Pancreas (tissue), 10 donors: Measurements from ENCODE around the gene ARHGAP28. TPM values are rescaled to one million over a fixed set of nuclear protein-coding genes. Genes with fewer than 3 reads are reported as not detected.
A peak's percentile ranks its signal among the peaks of the same experiment; 100 is the strongest.
"Not testable (repeated sequence)": the region's sequence is repeated elsewhere in the genome, so short reads cannot be mapped to it uniquely, and the experiment has no call there.

Experiments used
- ATAC-seq, 4 donors: fragments of 200-7000 bp; cut with Tn5 transposase; one replicate each; pipeline versions ENCODE4 v1.8.0 to v1.9.1; 2020; ENCODE audit warnings: mild to moderate bottlenecking in 4 of 4, moderate library complexity in 4 of 4
- DNase-seq, 6 donors: peaks; one replicate each; pipeline ENCODE4 v3.0.0-alpha.2; 2020
- FAIRE-seq: peaks from 2 replicates; lab custom pipeline; 2012; peaks lifted over from hg19 to GRCh38; lab: Jason Lieb, UNC
- H3K27ac ChIP-seq, 4 donors: fragments of 200-600 bp; sonication (generic); 1 replicate in 3 of 4; 2 replicates in 1 of 4; pipeline versions ENCODE4 v1.5.0 to v1.8.0; 2020
- H3K27me3 ChIP-seq, 4 donors: fragments of 200-600 bp; one replicate each; pipeline ENCODE4 v1.8.0; 2021
- H3K36me3 ChIP-seq, 3 donors: fragments of 200-600 bp; sonication (generic) in 1 of 3; one replicate each; pipeline versions ENCODE4 v1.5.0 to v1.8.0; 2020 to 2021
- H3K4me1 ChIP-seq, 3 donors: fragments of 200-600 bp; one replicate each; pipeline ENCODE4 v1.8.0; 2021
- H3K4me3 ChIP-seq, 4 donors: fragments of 200-600 bp; sonication (generic) in 2 of 4; one replicate each; pipeline versions ENCODE4 v1.5.0 to v1.8.0; 2020 to 2021
- H3K9me3 ChIP-seq, 4 donors: fragments of 200-600 bp; one replicate each; pipeline ENCODE4 v1.8.0; 2021
- CTCF ChIP-seq, 4 donors: fragments of 200-600 bp; sonication (generic) in 3 of 4; IDR thresholded peaks; one replicate each; pipeline versions ENCODE4 v1.5.0 to v1.8.0; 2021; ENCODE audit warnings: antibody characterized with exemption in 4 of 4
- WGBS, 2 donors: extraction: QIAGEN DNeasy Blood & Tissue Kit; methylation state at CpG; one replicate each; pipeline ENCODE4 v1.1.7; 2013; 5-methylcytosine and 5-hydroxymethylcytosine counted together
- intact Hi-C, 3 donors: fragments of 100-400 bp; cut with DNase I; formaldehyde crosslinking; loops; one replicate each; pipeline versions ENCODE4 v1.11.1 to v1.14.2; 2022
- polyA plus RNA-seq, 2 donors: library from polyadenylated mRNA; stranded (reverse); fragments of 200-250 nt; gene quantifications; one replicate each; pipeline ENCODE4 v1.2.3, GENCODE V29; 2013
- total RNA-seq, 6 donors: library from RNA; stranded (reverse); fragmentation: NEBNext Ultra II Directional in 4 of 6; extraction: Animal tissue kit (Norgen Biotek cat#: 25700) in 4 of 6; gene quantifications; one replicate each; pipeline versions ENCODE4 v1.2.1 to v1.2.4, GENCODE V29; 2021 to 2023
- donor health status: healthy with polysubstance abuse.
- donor health status: DM: no; HTN: no; CAD: no; lungs with moderate emphysema.
- donor health status: DM: no; HTN: no; CAD: no.
- donor health status: control.
- donor health status: control.
- donor health status: Bipolar disorder and iron deficiency.
- donor health status: DM: yes; HTN: yes; CAD: no.
- donor health status: DM: no; HTN: no; CAD: no.
- donor health status: DM: no; HTN: no; CAD: no.
- donor health status: DM: yes; HTN: yes; CAD: no.

ARHGAP28 gene
- total and polyA plus RNA-seq, 8 donors = 0.91 to 9.9 (median 6.9) TPM

GRCh38 chr18:6934859-6935258, 205.3 kb downstream of the ARHGAP28 start:
- Histone ChIP-seq H3K4me3 (no peak overlapping the region), H3K36me3 (no peaks in the 10 kb centered on the region), H3K27ac (no peak overlapping the region), H3K4me1 (peaks cover 0 to 1% (median 0%) of the 10 kb centered on the region in 3 donors), H3K27me3 (no peaks in the 10 kb centered on the region), H3K9me3 (no peaks in the 10 kb centered on the region)
- WGBS, 2 donors = 95 to 100% methylated on average over 1 of the region's 1 CpG
- DNase-seq (no peak), FAIRE-seq (no peak), ATAC-seq (no peak)
- intact Hi-C loops = no loop called here
- TF ChIP-seq CTCF (IDR thresholded peaks at IDR 0.05) = no peak

- FAIRE-seq = no peak
- DNase-seq = no peak
- H3K4me1 ChIP-seq = peaks cover 0 to 5% (median 0%) of the 10 kb centered on the region in 3 donors
Observed at GRCh38 chr18:6938003-6938402, 208.5 kb downstream of the ARHGAP28 start.

GRCh38 chr18:6938403-6938802, 208.9 kb downstream of the ARHGAP28 start:
- DNase-seq, H3K36me3 ChIP-seq, H3K27ac ChIP-seq, ATAC-seq, H3K4me3 ChIP-seq, H3K27me3 ChIP-seq, FAIRE-seq, H3K4me1 ChIP-seq, H3K9me3 ChIP-seq, intact Hi-C loops: not testable (repeated sequence)
- 85 to 90% methylated on average over 2 of the region's 2 CpGs for WGBS, 2 donors

More at GRCh38 chr18:6938003-6938402, 208.5 kb downstream of the ARHGAP28 start:
- ATAC-seq = no peak
- Histone ChIP-seq H3K4me3 (no peak overlapping the region), H3K9me3 (no peaks in the 10 kb centered on the region), H3K27ac (no peak overlapping the region), H3K36me3 (no peaks in the 10 kb centered on the region), H3K27me3 (no peaks in the 10 kb centered on the region)
- intact Hi-C loops = no loop called here
- WGBS, 2 donors = 76 to 83% methylated on average over 7 of the region's 7 CpGs
- no peak for TF ChIP-seq CTCF (IDR thresholded peaks at IDR 0.05)

- Histone ChIP-seq H3K27ac (peak overlapping the region in 2 of 4 donors; percentile 24 to 29), H3K27me3 (no peaks in the 10 kb centered on the region), H3K4me1 (peaks cover 5 to 12% (median 6%) of the 10 kb centered on the region in 3 donors), H3K9me3 (no peaks in the 10 kb centered on the region), H3K36me3 (no peaks in the 10 kb centered on the region), H3K4me3 (no peak overlapping the region)
- DNase-seq = no peak
- intact Hi-C loops = no loop called here
- ATAC-seq = peak in 1 of 4 donors; percentile 23
- 32 to 44% methylated on average over 4 of the region's 4 CpGs for WGBS, 2 donors
- TF ChIP-seq CTCF (IDR thresholded peaks at IDR 0.05) = no peak
- FAIRE-seq = no peak
Observed at GRCh38 chr18:6939972-6940371, 210.5 kb downstream of the ARHGAP28 start.

GRCh38 chr18:6940451-6940850, 210.9 kb downstream of the ARHGAP28 start:
- H3K4me1 ChIP-seq = peaks cover 5 to 12% (median 6%) of the 10 kb centered on the region in 3 donors
- ATAC-seq = peak in 1 of 4 donors; percentile 20
- peak overlapping the region in 2 of 4 donors; percentile 24 to 29 for H3K27ac ChIP-seq
- H3K9me3 ChIP-seq = no peaks in the 10 kb centered on the region
- 77 to 84% methylated on average over 9 of the region's 9 CpGs for WGBS, 2 donors
- TF ChIP-seq CTCF (IDR thresholded peaks at IDR 0.05) = no peak
- H3K36me3 ChIP-seq = no peaks in the 10 kb centered on the region
- no peaks in the 10 kb centered on the region for H3K27me3 ChIP-seq
- intact Hi-C loops = no loop called here
- no peak for DNase-seq
- H3K4me3 ChIP-seq = no peak overlapping the region
- no peak for FAIRE-seq
